ENCODE results near the gene CELA2B.
"Not testable (repeated sequence)": the region's sequence is repeated elsewhere in the genome, so short reads cannot be mapped to it uniquely, and the experiment has no call there.

DNA sequence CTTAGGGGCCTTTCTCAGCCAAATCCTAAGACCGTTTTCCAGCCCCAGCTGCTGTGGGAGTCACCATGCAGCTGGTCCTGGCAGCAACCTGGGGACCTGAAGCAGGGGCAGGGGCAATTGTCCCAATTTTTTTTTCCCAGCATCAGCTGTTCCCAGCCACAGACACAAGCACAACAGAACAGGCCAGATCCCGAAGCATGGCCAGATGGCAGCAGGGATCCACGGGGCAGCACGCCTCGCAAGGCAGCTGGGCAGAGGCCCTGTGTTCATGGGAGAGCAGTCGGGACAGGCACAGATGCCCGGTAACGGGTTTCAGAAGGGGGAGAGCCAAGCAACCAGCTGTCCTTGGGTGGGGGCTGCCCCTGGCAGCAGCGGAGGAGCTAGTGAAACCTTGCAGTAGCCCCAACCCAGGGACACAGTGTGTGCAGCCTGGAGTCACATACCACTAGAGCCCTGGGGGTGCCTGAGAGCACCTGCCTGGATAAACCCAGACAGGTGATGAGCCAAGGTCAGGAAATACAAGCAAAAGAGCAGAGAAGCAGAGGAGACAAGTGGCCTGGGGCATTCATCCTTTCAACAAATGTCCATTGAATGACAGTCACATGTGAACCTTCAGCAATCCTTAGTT, 6.0 kb upstream of the CELA2B start:
- TF ChIP-seq CTCF (conservative IDR thresholded peaks at IDR 0.05 in 1 of 2, IDR thresholded peaks at IDR 0.05 in 1 of 2; ENCODE audit: low read depth in 1 of 2, low read length in 2 of 2); EZH2 (IDR thresholded peaks at IDR 0.05; ENCODE audit: low read length, missing control alignments): not testable (repeated sequence)

All from fibroblast of lung (primary cell).